Stimulated activated CD8-positive, alpha-beta memory T cell treated with anti-CD3 and anti-CD28 coated beads, Interleukin-4, amount 100 ng/mL, for 4 hours (primary cell): ENCODE measurements around the gene KLHL17.
"Not testable (repeated sequence)": the region's sequence is repeated elsewhere in the genome, so short reads cannot be mapped to it uniquely, and the experiment has no call there.

Experiments
- DNase-seq, 2 donors: peaks; one replicate each; pipeline ENCODE4 v3.0.0-alpha.2; 2020; ENCODE audit warnings: low read depth in 2 of 2, low spot score in 1 of 2

The KLHL17 gene

DNA sequence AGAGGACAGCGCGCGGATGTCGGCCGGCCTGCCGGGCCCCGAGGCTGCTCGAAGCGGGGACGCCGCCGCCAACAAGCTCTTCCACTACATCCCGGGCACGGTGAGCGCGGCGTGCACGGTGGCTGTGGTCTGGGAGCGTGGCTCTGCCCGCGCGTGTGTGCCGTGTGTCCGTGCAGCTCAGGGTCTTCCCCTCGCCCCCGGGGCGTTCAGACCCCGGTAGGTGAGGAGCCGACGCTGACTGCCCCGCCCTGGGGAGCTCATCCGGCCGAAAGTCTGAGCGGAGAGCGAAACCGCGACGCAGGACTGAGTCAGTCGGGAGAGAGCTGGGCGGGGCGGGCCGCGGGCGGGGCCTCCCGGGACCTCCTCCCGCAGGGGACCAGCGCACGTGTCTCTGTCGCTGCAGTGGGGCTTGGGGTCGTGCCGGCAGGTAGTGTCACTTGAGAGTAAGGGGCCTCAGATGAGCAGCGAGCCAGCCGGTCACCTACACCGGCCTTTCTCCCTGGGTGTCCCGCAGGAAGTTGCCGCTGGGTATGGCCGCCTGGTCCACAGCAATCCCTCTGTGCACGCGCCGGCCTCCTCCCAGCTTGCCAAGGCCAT lies 6.4 kb downstream of the KLHL17 start:
- peak; percentile 70 to 73 for DNase-seq

DNA sequence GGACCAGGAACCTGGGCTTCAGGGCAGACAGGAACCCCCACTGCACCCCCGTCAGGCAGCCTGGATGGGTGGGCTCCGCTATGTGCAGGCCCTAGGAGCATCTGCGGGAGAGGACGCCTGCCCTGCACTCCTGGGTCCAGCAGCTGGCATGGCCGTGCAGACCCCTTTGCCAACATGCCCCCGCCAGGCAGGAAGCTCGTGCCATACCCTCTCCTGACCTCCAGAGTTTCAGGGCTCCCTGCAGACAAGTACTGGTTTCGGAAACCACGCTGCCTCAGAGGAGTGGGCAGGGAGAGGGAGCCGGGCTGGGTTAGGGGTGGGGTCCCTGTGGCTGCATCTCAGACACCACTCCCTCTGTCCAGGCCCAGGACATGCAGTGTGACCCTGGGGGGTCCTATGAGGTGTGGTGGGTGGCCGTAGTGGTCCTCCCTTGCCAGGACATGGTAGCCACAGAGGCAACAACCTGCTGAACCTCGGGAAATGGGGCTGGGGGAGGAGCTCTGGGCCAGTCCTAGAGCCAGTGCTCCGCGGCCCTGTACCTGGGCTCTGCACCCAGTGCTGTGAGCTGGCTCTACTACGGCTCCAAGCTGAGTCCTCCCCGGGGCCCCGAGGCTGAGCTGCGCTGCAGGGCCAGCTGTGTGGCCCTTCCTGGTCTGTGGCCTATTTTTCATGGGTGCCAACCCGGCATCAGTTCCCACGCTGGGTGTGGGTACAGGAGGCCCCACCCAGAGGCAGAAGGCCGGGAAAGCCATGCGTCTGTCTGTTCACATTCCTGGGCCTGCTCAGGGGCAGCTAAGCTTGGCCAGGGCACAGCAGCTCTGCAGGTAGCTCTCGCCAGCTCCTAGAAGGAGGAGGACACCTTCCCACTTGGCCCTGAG lies 7.3 kb downstream of the KLHL17 start:
- DNase-seq, result no peak

- no peak for DNase-seq
Measured at GRCh38 chr1:969260-969855, 9.0 kb downstream of the KLHL17 start.

GRCh38 chr1:970242-970972 lies 10.0 kb downstream of the KLHL17 start:
- no peak for DNase-seq

GRCh38 chr1:970973-971730 lies 10.8 kb downstream of the KLHL17 start:
- no peak for DNase-seq

GRCh38 chr1:971751-972506 lies 11.5 kb downstream of the KLHL17 start:
- DNase-seq, result no peak

GRCh38 chr1:972726-973458 lies 12.5 kb downstream of the KLHL17 start:
- DNase-seq, result no peak

DNA sequence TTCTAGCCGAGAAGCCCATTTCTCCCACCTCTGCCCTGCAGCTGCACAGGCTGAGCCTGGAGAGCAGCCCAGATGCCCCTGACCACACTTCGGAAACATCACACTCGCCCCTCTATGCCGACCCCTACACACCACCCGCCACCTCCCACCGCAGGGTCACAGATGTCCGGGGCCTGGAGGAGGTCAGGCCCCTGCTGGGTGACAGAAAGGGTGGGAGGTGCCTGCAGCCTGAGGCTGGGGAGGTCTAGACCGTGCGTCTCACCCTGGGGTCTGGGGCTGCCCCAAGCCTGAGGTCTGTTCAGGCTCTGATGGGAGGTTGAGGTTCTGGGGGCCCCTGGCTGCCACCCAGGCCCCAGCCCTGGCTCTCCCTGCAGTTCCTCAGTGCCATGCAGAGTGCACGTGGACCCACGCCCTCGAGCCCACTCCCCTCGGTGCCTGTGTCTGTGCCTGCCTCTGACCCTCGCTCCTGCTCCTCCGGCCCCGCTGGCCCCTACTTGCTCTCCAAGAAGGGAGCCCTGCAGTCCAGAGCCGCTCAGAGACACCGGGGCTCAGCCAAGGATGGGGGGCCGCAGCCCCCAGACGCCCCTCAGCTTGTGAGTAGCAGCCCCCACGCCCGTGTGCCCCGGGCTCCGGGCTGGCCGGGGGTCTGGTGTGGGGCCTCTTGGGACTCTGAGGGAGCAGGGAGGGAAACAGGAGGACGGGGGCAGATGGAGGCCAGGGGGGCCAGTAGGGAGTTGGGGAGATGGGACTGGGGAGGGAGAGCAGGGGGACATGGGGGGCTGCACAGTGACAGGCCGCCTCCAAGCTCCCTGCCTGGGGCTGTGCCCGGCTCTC lies 13.3 kb downstream of the KLHL17 start:
- DNase-seq, result no peak

DNA sequence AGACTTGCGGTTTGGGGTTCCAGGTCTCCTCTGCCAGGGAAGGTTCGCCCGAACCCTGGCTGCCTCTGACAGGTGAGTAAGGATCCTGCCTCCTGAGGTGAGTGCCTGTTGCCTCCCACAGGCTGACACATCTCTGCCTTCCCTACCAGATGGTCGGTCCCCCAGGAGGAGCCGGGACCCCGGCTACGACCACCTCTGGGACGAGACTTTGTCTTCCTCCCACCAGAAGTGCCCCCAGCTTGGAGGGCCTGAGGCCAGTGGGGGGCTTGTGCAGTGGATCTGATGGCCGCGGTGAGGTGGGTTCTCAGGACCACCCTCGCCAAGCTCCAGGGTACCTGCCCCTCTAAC lies 13.9 kb downstream of the KLHL17 start:
- DNase-seq, result no peak

GRCh38 chr1:974687-975328 lies 14.4 kb downstream of the KLHL17 start:
- no peak for DNase-seq

DNA sequence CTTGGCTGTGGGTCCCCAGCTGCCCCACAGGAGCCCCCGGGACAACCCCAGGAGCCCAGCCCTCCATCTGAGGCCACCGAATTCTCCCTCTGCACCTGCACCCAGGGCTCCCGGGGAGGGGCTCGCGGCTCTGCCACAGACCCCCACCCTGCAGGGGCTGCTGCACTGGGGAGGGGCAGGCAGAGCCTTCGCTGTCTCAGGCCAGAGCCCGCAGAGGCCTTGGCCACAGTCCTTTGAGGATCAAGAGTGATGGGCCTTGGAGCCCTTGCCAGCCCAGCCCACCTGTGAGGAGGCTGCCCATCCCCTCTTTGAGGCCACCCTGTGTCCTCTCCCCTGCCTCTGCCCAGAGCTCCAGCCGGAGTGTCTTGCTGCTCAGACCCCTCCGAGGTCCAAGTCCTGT lies 15.0 kb downstream of the KLHL17 start:
- DNase-seq, result no peak

DNA sequence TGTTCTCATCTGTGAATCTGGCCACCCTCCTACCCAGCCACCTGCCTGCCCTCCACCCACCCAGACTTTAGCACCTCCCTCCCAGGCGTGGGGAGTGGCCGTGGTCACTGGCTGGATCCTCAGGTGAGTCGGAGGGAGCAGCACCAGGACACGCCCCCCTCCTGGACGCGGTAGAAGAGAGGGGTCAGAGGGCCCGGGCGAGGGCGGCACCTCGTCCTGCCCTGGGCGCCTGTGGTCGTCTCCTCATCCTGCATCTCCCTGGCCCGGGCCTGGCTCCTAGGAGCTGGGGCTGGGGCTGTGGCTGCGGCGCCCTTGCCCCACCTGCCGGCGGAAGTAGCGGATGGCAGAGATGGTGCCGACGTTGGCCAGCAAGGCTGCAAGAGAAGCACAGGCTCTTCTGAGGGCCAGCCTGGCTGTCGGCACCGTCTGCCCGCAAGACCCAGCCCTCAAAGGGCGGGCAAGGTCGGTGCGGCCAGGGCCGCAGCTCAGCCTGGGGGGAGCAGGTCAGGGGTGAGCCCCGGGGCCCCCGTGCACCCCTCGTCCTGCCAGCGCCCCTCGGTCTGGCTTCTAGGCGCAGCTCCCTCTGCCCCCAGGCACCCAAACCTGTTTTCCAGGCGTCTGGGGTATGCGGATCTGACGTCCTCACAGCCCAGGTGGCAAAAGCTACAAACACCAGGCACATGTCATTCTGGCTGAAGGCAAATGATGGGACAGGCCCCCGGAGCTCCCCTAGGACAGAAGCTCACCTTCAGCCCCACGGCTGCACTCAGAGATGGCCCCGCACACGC lies 15.7 kb downstream of the KLHL17 start:
- peak in 1 of 2 donors; percentile 43 for DNase-seq

GRCh38 chr1:976791-977190 lies 16.4 kb downstream of the KLHL17 start:
- not testable (repeated sequence) for DNase-seq

DNA sequence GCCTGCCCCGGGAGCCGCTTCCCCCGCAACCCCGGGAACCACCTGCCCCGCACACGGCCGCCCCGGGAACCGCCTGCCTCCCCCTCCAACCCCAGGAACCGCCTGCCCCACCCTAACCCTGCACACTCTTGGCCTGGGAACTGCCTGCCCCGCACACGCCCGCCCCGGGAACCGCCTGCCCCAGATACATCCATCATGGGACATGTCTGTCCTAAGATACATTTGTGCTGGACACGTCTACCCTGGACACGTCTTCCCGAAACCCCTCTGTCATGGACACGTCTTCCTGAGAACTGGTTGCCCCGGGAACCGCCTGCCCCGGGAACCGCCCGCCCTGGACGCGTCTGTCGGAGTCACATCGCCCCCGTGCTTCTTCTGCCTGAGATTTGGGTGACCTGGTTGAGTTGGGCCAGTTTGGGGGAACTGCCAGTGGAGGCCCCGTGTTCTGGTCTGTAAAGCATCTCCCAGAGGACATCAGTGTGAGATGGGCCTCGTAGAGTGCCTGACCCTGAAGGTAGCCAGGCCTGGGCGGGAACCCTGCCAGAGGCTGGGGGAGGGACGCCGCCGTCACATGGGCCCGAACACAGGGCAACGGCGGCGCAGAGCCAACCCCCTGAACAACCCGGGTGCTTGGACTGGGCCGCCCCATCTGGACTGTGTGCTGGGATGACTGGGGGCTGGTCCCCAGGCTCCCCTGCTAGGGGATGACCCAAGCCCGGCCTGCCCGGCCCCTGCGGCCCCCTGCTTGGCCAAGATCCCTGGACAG lies 17.9 kb downstream of the KLHL17 start:
- no peak for DNase-seq

DNA sequence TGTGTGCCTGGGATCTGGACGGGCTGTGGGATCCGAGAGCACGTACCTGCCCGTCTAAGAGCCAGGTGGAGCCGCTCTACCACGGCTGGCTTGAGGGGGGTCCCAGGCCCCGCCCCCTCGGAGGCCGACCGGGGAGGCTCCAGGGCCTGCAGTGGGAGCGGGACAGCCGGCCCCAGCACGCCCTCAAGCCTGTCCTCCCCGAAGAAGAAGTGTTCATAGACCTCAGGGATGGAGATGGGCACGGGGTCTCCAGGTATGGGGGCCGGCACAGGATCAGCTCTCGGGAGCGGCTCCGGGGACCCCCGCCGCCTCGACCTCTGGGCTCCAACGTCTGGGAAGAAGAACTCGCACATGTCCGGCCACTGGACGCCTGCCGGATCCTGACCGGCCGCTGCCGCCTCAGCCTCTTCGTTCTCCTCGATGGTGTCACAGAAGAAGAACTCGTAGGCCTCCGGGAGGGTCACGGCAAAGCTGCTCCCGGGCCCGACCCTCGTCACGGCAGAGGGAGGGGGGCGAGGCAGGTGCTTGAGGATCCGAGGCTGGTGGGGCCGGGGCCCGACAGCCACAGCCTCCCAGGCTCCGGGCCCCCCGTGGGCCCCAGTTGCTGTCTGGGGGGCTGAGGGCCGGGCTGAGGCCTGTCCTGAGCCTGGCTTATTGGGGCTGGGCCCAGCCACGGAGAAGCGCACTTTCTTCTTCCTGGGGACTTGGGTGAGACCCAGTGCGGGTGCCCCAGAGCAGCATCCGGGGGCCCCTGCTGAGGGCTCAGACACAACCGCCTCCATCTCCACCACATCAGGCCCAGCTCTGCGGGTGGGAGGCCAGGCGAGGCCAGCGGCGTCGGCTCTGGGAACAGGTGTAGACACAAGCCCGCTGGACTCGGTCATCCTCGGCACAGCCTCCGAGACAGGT lies 18.7 kb downstream of the KLHL17 start:
- DNase-seq, result no peak

DNA sequence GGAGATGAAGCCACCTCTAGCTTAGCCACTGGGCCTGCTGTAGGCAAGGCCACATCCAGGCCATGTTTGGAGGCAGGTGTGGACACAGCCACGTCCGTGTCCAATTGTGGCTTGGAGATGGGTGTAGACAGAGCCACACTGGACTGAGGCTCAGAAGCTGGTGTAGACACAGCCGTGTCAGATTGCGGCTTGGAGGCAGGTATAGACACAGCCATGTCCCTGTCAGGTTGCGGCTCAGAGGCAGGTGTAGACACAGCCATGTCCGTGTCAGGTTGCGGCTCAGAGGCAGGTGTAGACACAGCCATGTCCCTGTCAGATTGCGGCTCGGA lies 19.3 kb downstream of the KLHL17 start:
- DNase-seq, result no peak
